Fibroblast of lung (primary cell): Measurements from ENCODE around the gene SEC61G. TPM values are rescaled to one million over a fixed set of nuclear protein-coding genes. Genes with fewer than 3 reads are reported as not detected.
A peak's percentile ranks its signal among the peaks of the same experiment; 100 is the strongest.

ENCODE experiments used
- DNase-seq, 2 donors: peaks; one replicate each; pipeline versions ENCODE4 v3.0.0 to v3.0.0-alpha.2; 2010; ENCODE audit warnings: low read depth in 2 of 2
- H2AFZ ChIP-seq: 2 replicates; pipeline ENCODE4 v1.5.1; 2012; ENCODE audit warnings: low read length, control low read depth, inconsistent platforms
- H3K27ac ChIP-seq: 2 replicates; pipeline ENCODE4 v1.5.1; 2011; ENCODE audit warnings: low read length, control low read depth; ENCODE audit not compliant: insufficient read depth
- H3K27me3 ChIP-seq: 2 replicates; pipeline ENCODE4 v1.5.1; 2011; ENCODE audit warnings: mild to moderate bottlenecking, low read length; ENCODE audit not compliant: control insufficient read depth, insufficient read depth
- H3K36me3 ChIP-seq: 2 replicates; pipeline ENCODE4 v1.5.1; 2011; ENCODE audit warnings: low read length; ENCODE audit not compliant: control insufficient read depth, insufficient read depth
- H3K4me1 ChIP-seq: 2 replicates; pipeline ENCODE4 v1.5.1; 2011; ENCODE audit warnings: low read length; ENCODE audit not compliant: control insufficient read depth, insufficient read depth; ENCODE audit errors: extremely low read depth
- H3K4me2 ChIP-seq: 2 replicates; pipeline ENCODE4 v1.5.1; 2011; ENCODE audit warnings: low read length, control low read depth; ENCODE audit not compliant: insufficient read depth; ENCODE audit errors: extremely low read depth
- H3K4me3 ChIP-seq, 4 experiments: fragments of 200-600 bp in 1 of 4; sonication (generic) in 1 of 4; replicated peaks in 1 of 4; 2 replicates each; pipeline ENCODE4 v1.5.1; 2011 to 2016; ENCODE audit warnings: low read length in 4 of 4, low read depth in 3 of 4, mild to moderate bottlenecking in 3 of 4, control low read depth in 2 of 4, inconsistent platforms in 1 of 4, mixed read lengths in 1 of 4; ENCODE audit not compliant: insufficient read depth in 1 of 4; ENCODE audit errors: control extremely low read depth in 1 of 4
- H3K79me2 ChIP-seq: 2 replicates; pipeline ENCODE4 v1.5.1; 2012; ENCODE audit warnings: mild to moderate bottlenecking, low read length, inconsistent platforms; ENCODE audit not compliant: control insufficient read depth, insufficient read depth
- H3K9ac ChIP-seq: 2 replicates; pipeline ENCODE4 v1.5.1; 2011; ENCODE audit warnings: mild to moderate bottlenecking, low read length, control low read depth; ENCODE audit not compliant: insufficient read depth
- H3K9me3 ChIP-seq: 2 replicates; pipeline ENCODE4 v1.5.1; 2012; ENCODE audit warnings: low read depth, low read length; ENCODE audit not compliant: control insufficient read depth, insufficient read depth
- H4K20me1 ChIP-seq: 2 replicates; pipeline ENCODE4 v1.5.1; 2011; ENCODE audit warnings: low read length; ENCODE audit not compliant: control insufficient read depth, insufficient read depth; ENCODE audit errors: extremely low read depth
- EZH2 ChIP-seq: IDR thresholded peaks from 2 replicates; pipeline ENCODE4 v1.5.1; 2012; ENCODE audit warnings: low read length, control low read depth, mild to moderate bottlenecking; ENCODE audit errors: missing control alignments
- polyA plus RNA-seq, 2 donors: library from polyadenylated mRNA; depleted of rRNA in 1 of 2; stranded (reverse) in 1 of 2; unstranded in 1 of 2; fragments of >200 nt; gene quantifications; 2 replicates each; pipeline ENCODE4 v1.2.1, GENCODE V29; 2011 to 2012; ENCODE audit warnings: missing spikeins in 1 of 2
- total RNA-seq: library from RNA; depleted of rRNA; stranded (reverse); fragments of >200 nt; gene quantifications from 2 replicates; pipeline ENCODE4 v1.2.1, GENCODE V29; 2014
- TF ChIP-seq, protein P1 (sequence below), 2 donors: IDR thresholded peaks in 1 of 2; conservative IDR thresholded peaks in 1 of 2; 1 replicate in 1 of 2; 2 replicates in 1 of 2; pipeline ENCODE4 v1.5.1; 2011 to 2012; ENCODE audit warnings: low read length in 2 of 2, control low read depth in 1 of 2, inconsistent platforms in 1 of 2, low read depth in 1 of 2, mild to moderate bottlenecking in 1 of 2

SEC61G gene
- total and polyA plus RNA-seq, 2 donors (not counting 1 experiment from before 2014, with no cell fraction given) = 143 to 623 TPM

DNA sequence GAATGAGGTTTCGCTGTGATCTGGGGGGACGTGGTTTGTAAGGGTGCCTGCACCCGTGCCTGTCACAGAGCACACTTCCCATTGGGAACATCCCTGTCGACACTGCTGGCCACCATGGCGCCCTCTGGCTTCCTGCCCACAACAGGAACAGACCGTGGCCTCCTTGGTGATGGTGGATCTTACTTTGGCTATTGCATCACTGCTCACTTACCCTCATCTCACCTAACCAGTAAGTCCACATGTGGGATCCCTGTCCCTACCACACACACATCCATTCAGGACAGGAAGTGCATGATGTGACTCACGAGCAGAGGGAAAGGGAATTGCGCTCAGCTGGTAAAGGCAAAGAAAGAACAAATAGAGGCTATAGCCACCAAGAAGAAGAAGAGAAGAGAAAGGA is 26.2 kb upstream of the SEC61G start:
- no peaks in the 10 kb centered on the region for H4K20me1 ChIP-seq
- H3K4me3 ChIP-seq = no peak overlapping the region
- no peak overlapping the region for H3K27ac ChIP-seq
- no peak for TF ChIP-seq EZH2
- TF ChIP-seq, protein P1, sequence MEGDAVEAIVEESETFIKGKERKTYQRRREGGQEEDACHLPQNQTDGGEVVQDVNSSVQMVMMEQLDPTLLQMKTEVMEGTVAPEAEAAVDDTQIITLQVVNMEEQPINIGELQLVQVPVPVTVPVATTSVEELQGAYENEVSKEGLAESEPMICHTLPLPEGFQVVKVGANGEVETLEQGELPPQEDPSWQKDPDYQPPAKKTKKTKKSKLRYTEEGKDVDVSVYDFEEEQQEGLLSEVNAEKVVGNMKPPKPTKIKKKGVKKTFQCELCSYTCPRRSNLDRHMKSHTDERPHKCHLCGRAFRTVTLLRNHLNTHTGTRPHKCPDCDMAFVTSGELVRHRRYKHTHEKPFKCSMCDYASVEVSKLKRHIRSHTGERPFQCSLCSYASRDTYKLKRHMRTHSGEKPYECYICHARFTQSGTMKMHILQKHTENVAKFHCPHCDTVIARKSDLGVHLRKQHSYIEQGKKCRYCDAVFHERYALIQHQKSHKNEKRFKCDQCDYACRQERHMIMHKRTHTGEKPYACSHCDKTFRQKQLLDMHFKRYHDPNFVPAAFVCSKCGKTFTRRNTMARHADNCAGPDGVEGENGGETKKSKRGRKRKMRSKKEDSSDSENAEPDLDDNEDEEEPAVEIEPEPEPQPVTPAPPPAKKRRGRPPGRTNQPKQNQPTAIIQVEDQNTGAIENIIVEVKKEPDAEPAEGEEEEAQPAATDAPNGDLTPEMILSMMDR (conservative IDR thresholded peaks at IDR 0.05 in 1 of 2, IDR thresholded peaks at IDR 0.05 in 1 of 2; ENCODE audit: low read depth in 1 of 2, low read length in 2 of 2) = no peak
- H3K36me3 ChIP-seq = no peaks in the 10 kb centered on the region
- DNase-seq = peak in 1 of 2 donors; percentile 8
- H3K4me2 ChIP-seq = no peak overlapping the region
- peaks cover 2% of the 10 kb centered on the region for H3K4me1 ChIP-seq
- H2AFZ ChIP-seq = no peak overlapping the region
- H3K79me2 ChIP-seq = no peaks in the 10 kb centered on the region
- no peaks in the 10 kb centered on the region for H3K27me3 ChIP-seq
- H3K9ac ChIP-seq = no peak overlapping the region
- H3K9me3 ChIP-seq = no peaks in the 10 kb centered on the region

DNA sequence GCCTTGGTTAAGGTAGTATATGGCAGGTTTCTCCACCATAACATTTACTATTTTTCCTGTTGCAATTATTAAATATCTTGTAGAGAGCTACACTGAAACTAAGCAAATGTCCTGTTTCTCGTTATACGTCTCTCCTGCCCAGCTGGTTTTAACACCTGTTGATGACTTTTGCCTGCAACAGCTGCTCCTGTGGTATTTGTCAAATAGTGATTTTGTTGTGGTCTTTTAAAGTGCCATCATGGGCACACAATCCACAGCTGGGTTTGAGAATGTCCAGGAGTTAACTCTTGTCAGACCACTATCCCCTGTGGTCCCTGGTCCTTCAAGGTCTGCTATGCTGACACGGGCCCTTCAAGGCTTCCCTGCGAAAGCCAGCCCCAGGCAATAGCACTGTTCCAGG is 24.9 kb upstream of the SEC61G start:
- H3K79me2 ChIP-seq = no peaks in the 10 kb centered on the region
- no peak for DNase-seq
- no peak overlapping the region for H2AFZ ChIP-seq
- H3K4me2 ChIP-seq = no peak overlapping the region
- no peaks in the 10 kb centered on the region for H3K27me3 ChIP-seq
- no peaks in the 10 kb centered on the region for H3K9me3 ChIP-seq
- no peak overlapping the region for H3K27ac ChIP-seq
- no peak overlapping the region for H3K4me3 ChIP-seq
- H3K9ac ChIP-seq = no peak overlapping the region
- TF ChIP-seq, protein P1 (conservative IDR thresholded peaks at IDR 0.05 in 1 of 2, IDR thresholded peaks at IDR 0.05 in 1 of 2; ENCODE audit: low read depth in 1 of 2, low read length in 2 of 2) = no peak
- peaks cover 2% of the 10 kb centered on the region for H3K4me1 ChIP-seq
- no peaks in the 10 kb centered on the region for H4K20me1 ChIP-seq
- H3K36me3 ChIP-seq = no peaks in the 10 kb centered on the region

DNA sequence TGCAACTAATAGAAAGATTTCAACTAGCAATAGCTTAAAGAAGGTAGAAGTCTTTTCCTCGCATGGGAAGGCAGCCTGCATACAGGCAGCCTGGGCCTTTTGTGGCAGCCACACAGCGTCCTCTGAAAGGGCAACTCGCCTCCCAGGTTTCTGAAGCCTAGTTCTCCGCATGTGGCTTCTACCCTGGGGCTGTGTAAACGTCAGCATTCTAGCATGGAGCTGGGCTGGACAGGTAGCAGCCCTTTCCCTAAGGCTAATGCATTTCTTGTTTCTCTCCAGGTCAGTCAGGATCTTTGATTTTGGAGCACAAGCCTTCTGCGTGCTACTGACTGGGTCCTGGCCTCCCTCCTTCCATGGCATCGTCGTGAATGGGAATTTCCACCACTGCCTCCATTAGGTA is 23.8 kb upstream of the SEC61G start:
- DNase-seq = no peak
- Histone ChIP-seq H3K4me1 (no peaks in the 10 kb centered on the region), H3K27me3 (no peaks in the 10 kb centered on the region), H3K4me3 (no peak overlapping the region), H2AFZ (no peak overlapping the region), H3K9me3 (no peaks in the 10 kb centered on the region), H3K9ac (no peak overlapping the region), H3K36me3 (no peaks in the 10 kb centered on the region), H4K20me1 (no peaks in the 10 kb centered on the region), H3K79me2 (no peaks in the 10 kb centered on the region), H3K4me2 (no peak overlapping the region), H3K27ac (no peak overlapping the region)
- TF ChIP-seq, protein P1 (conservative IDR thresholded peaks at IDR 0.05 in 1 of 2, IDR thresholded peaks at IDR 0.05 in 1 of 2; ENCODE audit: low read depth in 1 of 2, low read length in 2 of 2) = no peak
- no peak for TF ChIP-seq EZH2
